Hepatic stellate cell (primary cell): ENCODE data around the gene ALKBH7.

ENCODE experiments used
- DNase-seq: peaks from one replicate; pipeline ENCODE4 v3.0.0; 2011; ENCODE audit warnings: low spot score

ALKBH7 gene

GRCh38 chr19:6364353-6364752, 8.2 kb upstream of the ALKBH7 start:
- no peak for DNase-seq

- peak; percentile 97 for DNase-seq
These were observed 660 bp downstream of the ALKBH7 start for GRCh38 chr19:6373096-6373812.

GRCh38 chr19:6373813-6374108, 1.2 kb downstream of the ALKBH7 start:
- DNase-seq: no peak

- DNase-seq: no peak
These were observed 1.6 kb downstream of the ALKBH7 start for GRCh38 chr19:6374161-6374709.

- no peak for DNase-seq
These were observed 2.3 kb downstream of the ALKBH7 start for GRCh38 chr19:6374711-6375410.

- no peak for DNase-seq
These were observed 2.9 kb downstream of the ALKBH7 start, which contains the start of gene PSPN for GRCh38 chr19:6375411-6376010. Gene PSPN (minus strand): TSS chr19:6375933. CDS start chr19:6375849, 84 bp downstream.

- no peak for DNase-seq
These were observed 4.1 kb downstream of the ALKBH7 start for GRCh38 chr19:6376512-6377190.

GRCh38 chr19:6378041-6378440, 5.4 kb downstream of the ALKBH7 start:
- DNase-seq: peak; percentile 43

- no peak for DNase-seq
These were observed 5.9 kb downstream of the ALKBH7 start for GRCh38 chr19:6378486-6378885.

GRCh38 chr19:6379744-6380143, 7.2 kb downstream of the ALKBH7 start:
- no peak for DNase-seq

- no peak for DNase-seq
These were observed 8.6 kb downstream of the ALKBH7 start for GRCh38 chr19:6381030-6381750.

- DNase-seq: no peak
These were observed 10.6 kb downstream of the ALKBH7 start for GRCh38 chr19:6383188-6383587.

GRCh38 chr19:6384381-6384780, 11.8 kb downstream of the ALKBH7 start:
- no peak for DNase-seq

GRCh38 chr19:6387372-6387771, 14.8 kb downstream of the ALKBH7 start:
- no peak for DNase-seq

- DNase-seq: no peak
These were observed 19.9 kb downstream of the ALKBH7 start for GRCh38 chr19:6392221-6393073.

- peak; percentile 99 for DNase-seq
These were observed 20.7 kb downstream of the ALKBH7 start, which contains the start of gene GTF2F1 for GRCh38 chr19:6393074-6393982. Gene GTF2F1 (minus strand): TSS chr19:6393164. CDS start chr19:6392995, 169 bp downstream.

GRCh38 chr19:6393983-6394412, 21.4 kb downstream of the ALKBH7 start:
- DNase-seq: no peak

GRCh38 chr19:6394831-6395230, 22.2 kb downstream of the ALKBH7 start:
- DNase-seq: no peak

- no peak for DNase-seq
These were observed 23.7 kb downstream of the ALKBH7 start for GRCh38 chr19:6396305-6396704.
